ENCODE measurements around the gene BRME1. TPM values are rescaled to one million over a fixed set of nuclear protein-coding genes. Genes with fewer than 3 reads are reported as not detected.

The BRME1 gene
- total and polyA plus RNA-seq, 2 of the 13 experiments (the other 11 are each of a cell fraction or from before 2014, with no cell fraction given): 0.74 to 1.5 TPM

DNA sequence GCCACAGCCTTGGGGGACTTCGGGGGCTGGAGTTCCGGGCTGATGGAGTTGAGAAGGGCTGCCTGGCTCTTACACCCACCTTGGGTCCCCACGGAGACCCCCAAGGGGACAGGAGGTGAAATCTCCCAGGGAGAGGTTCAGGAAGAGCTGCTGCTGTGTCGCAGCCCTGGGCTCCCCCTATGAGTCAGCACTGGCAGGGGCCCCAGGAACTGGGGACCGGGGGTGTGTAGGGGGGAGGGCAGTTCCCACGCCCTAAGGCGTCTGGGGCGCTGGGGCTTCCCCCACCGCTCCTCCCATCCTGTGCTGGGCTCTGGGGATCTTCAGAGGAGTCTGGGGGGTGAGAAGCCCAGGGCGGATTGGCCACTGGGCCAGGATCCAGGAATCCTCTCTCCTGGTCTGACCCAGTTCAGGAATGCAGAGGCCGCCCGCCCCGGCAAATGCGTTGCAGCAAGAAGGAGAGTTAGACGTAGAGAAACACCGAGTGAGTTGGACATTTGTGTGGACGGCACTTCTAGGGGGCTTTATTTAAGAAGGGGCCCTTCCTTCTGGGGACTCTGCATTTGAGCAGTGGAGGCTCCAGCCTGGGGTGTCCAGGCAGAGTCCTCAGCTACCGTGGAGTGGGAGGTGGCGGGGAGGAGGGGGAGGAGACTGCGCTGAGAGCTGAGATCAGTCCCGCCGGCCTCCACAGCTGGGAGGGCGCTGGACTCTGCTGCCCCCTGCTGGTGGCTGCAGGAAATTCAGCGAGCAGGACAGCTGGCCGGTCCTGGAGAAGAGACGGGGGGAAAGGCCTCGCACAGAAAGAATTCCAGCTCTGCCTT lies 44.0 kb downstream of the BRME1 start (continued):
- TF ChIP-seq XRCC5 (optimal IDR thresholded peaks at IDR 0.05; ENCODE audit: low read length): peak; percentile 81
- TF ChIP-seq, protein P1, sequence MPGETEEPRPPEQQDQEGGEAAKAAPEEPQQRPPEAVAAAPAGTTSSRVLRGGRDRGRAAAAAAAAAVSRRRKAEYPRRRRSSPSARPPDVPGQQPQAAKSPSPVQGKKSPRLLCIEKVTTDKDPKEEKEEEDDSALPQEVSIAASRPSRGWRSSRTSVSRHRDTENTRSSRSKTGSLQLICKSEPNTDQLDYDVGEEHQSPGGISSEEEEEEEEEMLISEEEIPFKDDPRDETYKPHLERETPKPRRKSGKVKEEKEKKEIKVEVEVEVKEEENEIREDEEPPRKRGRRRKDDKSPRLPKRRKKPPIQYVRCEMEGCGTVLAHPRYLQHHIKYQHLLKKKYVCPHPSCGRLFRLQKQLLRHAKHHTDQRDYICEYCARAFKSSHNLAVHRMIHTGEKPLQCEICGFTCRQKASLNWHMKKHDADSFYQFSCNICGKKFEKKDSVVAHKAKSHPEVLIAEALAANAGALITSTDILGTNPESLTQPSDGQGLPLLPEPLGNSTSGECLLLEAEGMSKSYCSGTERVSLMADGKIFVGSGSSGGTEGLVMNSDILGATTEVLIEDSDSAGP (CRISPR knock-in tag; IDR thresholded peaks at IDR 0.05; ENCODE audit: borderline replicate concordance): peak; percentile 60; the same call in 1 of the 2 replicates
- no peak for TF ChIP-seq ZNF720 (CRISPR knock-in tag; IDR thresholded peaks at IDR 0.05)
- TF ChIP-seq ZNF770 (CRISPR knock-in tag; IDR thresholded peaks at IDR 0.05): peak; percentile 81
- 0 out of 2 replicates have a peak, but pooled peaks have one; percentile 24 for TF ChIP-seq BORCS8-MEF2B (CRISPR knock-in tag; IDR thresholded peaks at IDR 0.05)
- TF ChIP-seq, protein P2, sequence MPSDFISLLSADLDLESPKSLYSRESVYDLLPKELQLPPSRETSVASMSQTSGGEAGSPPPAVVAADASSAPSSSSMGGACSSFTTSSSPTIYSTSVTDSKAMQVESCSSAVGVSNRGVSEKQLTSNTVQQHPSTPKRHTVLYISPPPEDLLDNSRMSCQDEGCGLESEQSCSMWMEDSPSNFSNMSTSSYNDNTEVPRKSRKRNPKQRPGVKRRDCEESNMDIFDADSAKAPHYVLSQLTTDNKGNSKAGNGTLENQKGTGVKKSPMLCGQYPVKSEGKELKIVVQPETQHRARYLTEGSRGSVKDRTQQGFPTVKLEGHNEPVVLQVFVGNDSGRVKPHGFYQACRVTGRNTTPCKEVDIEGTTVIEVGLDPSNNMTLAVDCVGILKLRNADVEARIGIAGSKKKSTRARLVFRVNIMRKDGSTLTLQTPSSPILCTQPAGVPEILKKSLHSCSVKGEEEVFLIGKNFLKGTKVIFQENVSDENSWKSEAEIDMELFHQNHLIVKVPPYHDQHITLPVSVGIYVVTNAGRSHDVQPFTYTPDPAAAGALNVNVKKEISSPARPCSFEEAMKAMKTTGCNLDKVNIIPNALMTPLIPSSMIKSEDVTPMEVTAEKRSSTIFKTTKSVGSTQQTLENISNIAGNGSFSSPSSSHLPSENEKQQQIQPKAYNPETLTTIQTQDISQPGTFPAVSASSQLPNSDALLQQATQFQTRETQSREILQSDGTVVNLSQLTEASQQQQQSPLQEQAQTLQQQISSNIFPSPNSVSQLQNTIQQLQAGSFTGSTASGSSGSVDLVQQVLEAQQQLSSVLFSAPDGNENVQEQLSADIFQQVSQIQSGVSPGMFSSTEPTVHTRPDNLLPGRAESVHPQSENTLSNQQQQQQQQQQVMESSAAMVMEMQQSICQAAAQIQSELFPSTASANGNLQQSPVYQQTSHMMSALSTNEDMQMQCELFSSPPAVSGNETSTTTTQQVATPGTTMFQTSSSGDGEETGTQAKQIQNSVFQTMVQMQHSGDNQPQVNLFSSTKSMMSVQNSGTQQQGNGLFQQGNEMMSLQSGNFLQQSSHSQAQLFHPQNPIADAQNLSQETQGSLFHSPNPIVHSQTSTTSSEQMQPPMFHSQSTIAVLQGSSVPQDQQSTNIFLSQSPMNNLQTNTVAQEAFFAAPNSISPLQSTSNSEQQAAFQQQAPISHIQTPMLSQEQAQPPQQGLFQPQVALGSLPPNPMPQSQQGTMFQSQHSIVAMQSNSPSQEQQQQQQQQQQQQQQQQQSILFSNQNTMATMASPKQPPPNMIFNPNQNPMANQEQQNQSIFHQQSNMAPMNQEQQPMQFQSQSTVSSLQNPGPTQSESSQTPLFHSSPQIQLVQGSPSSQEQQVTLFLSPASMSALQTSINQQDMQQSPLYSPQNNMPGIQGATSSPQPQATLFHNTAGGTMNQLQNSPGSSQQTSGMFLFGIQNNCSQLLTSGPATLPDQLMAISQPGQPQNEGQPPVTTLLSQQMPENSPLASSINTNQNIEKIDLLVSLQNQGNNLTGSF (CRISPR knock-in tag; IDR thresholded peaks at IDR 0.05): no peak
- peak; percentile 33; the same call in 1 of the 2 replicates for TF ChIP-seq GABPB1 (CRISPR knock-in tag; IDR thresholded peaks at IDR 0.05)
- TF ChIP-seq HNRNPLL (IDR thresholded peaks at IDR 0.05; ENCODE audit: low read depth, low read length, poor library complexity, severe bottlenecking): peak; percentile 88
- TF ChIP-seq ZNF253 (CRISPR knock-in tag; IDR thresholded peaks at IDR 0.05; ENCODE audit: borderline replicate concordance): no peak
- no peak for TF ChIP-seq NFKB2 (CRISPR knock-in tag; IDR thresholded peaks at IDR 0.05; ENCODE audit: borderline replicate concordance)
